ENCODE results near the gene TCERG1L.
"Not testable (repeated sequence)": the region's sequence is repeated elsewhere in the genome, so short reads cannot be mapped to it uniquely, and the experiment has no call there.

The TCERG1L gene

GRCh38 chr10:131311661-131312477 is at the start of gene TCERG1L:
Gene TCERG1L (minus strand): TSS chr10:131311721. CDS start chr10:131311635, 86 bp downstream.
- DNase-seq: no peak

GRCh38 chr10:131358741-131359442 is 47.4 kb upstream of the TCERG1L start:
- DNase-seq: no peak

- DNase-seq: no peak
Measured at GRCh38 chr10:131356442-131356841, 44.9 kb upstream of the TCERG1L start.

- no peak for DNase-seq
Measured at GRCh38 chr10:131355881-131356280, 44.4 kb upstream of the TCERG1L start.

GRCh38 chr10:131355056-131355455 is 43.5 kb upstream of the TCERG1L start:
- DNase-seq: no peak

- no peak for DNase-seq
Measured at GRCh38 chr10:131354380-131354779, 42.9 kb upstream of the TCERG1L start.

- DNase-seq: no peak
Measured at GRCh38 chr10:131352765-131353290, 41.3 kb upstream of the TCERG1L start.

GRCh38 chr10:131350660-131351059 is 39.1 kb upstream of the TCERG1L start:
- no peak for DNase-seq

GRCh38 chr10:131350245-131350644 is 38.7 kb upstream of the TCERG1L start:
- no peak for DNase-seq

- no peak for DNase-seq
Measured at GRCh38 chr10:131346456-131346855, 34.9 kb upstream of the TCERG1L start.

- DNase-seq: no peak
Measured at GRCh38 chr10:131345691-131346090, 34.2 kb upstream of the TCERG1L start.

GRCh38 chr10:131344747-131345146 is 33.2 kb upstream of the TCERG1L start:
- no peak for DNase-seq

- DNase-seq: no peak
Measured at GRCh38 chr10:131337741-131338140, 26.2 kb upstream of the TCERG1L start.

GRCh38 chr10:131332821-131333220 is 21.3 kb upstream of the TCERG1L start:
- DNase-seq: no peak

GRCh38 chr10:131323880-131324279 is 12.4 kb upstream of the TCERG1L start:
- no peak for DNase-seq

GRCh38 chr10:131323025-131323424 is 11.5 kb upstream of the TCERG1L start:
- DNase-seq: no peak

- DNase-seq: not testable (repeated sequence)
Measured at GRCh38 chr10:131322575-131322974, 11.1 kb upstream of the TCERG1L start.

GRCh38 chr10:131320860-131321604 is 9.5 kb upstream of the TCERG1L start:
- no peak for DNase-seq

- DNase-seq: no peak
Measured at GRCh38 chr10:131318814-131319213, 7.3 kb upstream of the TCERG1L start.

GRCh38 chr10:131318291-131318690 is 6.8 kb upstream of the TCERG1L start:
- no peak for DNase-seq

GRCh38 chr10:131316321-131317075 is 5.0 kb upstream of the TCERG1L start:
- DNase-seq: no peak

- no peak for DNase-seq
Measured at GRCh38 chr10:131315344-131315743, 3.8 kb upstream of the TCERG1L start.

Data from activated CD4-positive, alpha-beta T cell treated with anti-CD3 and anti-CD28 coated beads for 1 hour (primary cell).